K562 (cell line): Measurements from ENCODE around the gene LDLRAD3. TPM values are rescaled to one million over a fixed set of nuclear protein-coding genes. Genes with fewer than 3 reads are reported as not detected.

Experiments
- ATAC-seq: fragments of 200-7000 bp; cut with Tn5 transposase; 3 replicates; pipeline ENCODE4 v1.9.1; 2020; ENCODE audit warnings: moderate library complexity
- BruUV-seq: library from RNA; stranded (reverse); fragments of 400-500 nt; replicated peaks from 2 replicates; lab custom pipeline; 2021; lab: Mats Ljungman, UMichigan
- CTCF ChIA-PET: fragments of 300-600 bp; formaldehyde crosslinking; extraction: SDS; loops from one replicate; lab custom pipeline; 2021; ENCODE audit warnings: low intra/inter-chr PET ratio; lab: Yijun Ruan, JAX
- POLR2A ChIA-PET: fragments of 300-600, 350-650 bp; sonication (Branson Sonifier 250); formaldehyde crosslinking; extraction: SDS; loops from one replicate; lab custom pipeline; 2021; ENCODE audit warnings: antibody characterized with exemption, inconsistent platforms; lab: Yijun Ruan, JAX
- DNase-seq, 4 experiments: peaks; one replicate each; pipeline versions ENCODE4 v3.0.0 to v3.0.0-alpha.2; 2011 to 2018; ENCODE audit warnings: low spot score in 3 of 4, mixed read lengths in 3 of 4; ENCODE audit errors: extremely low read depth in 1 of 4
- FAIRE-seq: peaks from 2 replicates; lab custom pipeline; 2011; peaks lifted over from hg19 to GRCh38; lab: Jason Lieb, UNC
- H2AFZ ChIP-seq: 2 replicates; pipeline ENCODE4 v1.6.0; 2011; ENCODE audit warnings: low read depth, low read length, control low read depth, inconsistent platforms
- H3K27ac ChIP-seq: fragments of 200-600 bp; 3 replicates; pipeline ENCODE4 v1.8.0; 2011; ENCODE audit warnings: low read depth, mild to moderate bottlenecking, control low read depth, inconsistent platforms, low read length, moderate library complexity, mixed read lengths; ENCODE audit errors: extremely low read depth
- H3K27me3 ChIP-seq, 2 experiments: fragments of 300-600 bp in 1 of 2; 2 replicates in 1 of 2; 3 replicates in 1 of 2; pipeline versions ENCODE4 v1.6.0 to v1.8.0; 2011; ENCODE audit warnings: inconsistent platforms in 2 of 2, low read length in 2 of 2, mild to moderate bottlenecking in 1 of 2, mixed read lengths in 1 of 2, moderate library complexity in 1 of 2; ENCODE audit not compliant: control insufficient read depth in 2 of 2, insufficient read depth in 2 of 2
- H3K36me3 ChIP-seq: fragments of 300-600 bp; 3 replicates; pipeline ENCODE4 v1.8.0; 2011; ENCODE audit warnings: mild to moderate bottlenecking, low read length, inconsistent platforms; ENCODE audit not compliant: control insufficient read depth, insufficient read depth
- H3K4me1 ChIP-seq, 2 experiments: fragments of 200-600 bp in 1 of 2; replicated peaks in 1 of 2; 2 replicates in 1 of 2; 3 replicates in 1 of 2; pipeline versions ENCODE4 v1.5.1 to v1.8.0; 2011; ENCODE audit warnings: inconsistent platforms in 2 of 2, low read length in 2 of 2, mild to moderate bottlenecking in 1 of 2, mixed read lengths in 1 of 2, moderate library complexity in 1 of 2; ENCODE audit not compliant: control insufficient read depth in 2 of 2, insufficient read depth in 2 of 2
- H3K4me2 ChIP-seq: 2 replicates; pipeline ENCODE4 v1.6.1; 2011; ENCODE audit warnings: low read length, control low read depth, inconsistent platforms, mixed read lengths; ENCODE audit not compliant: insufficient read depth
- H3K4me3 ChIP-seq: fragments of 200-600 bp; sonication (generic), shearing (Covaris generic); 2 replicates; pipeline ENCODE4 v1.5.1; 2016; ENCODE audit warnings: control low read depth, inconsistent platforms
- H3K79me2 ChIP-seq: fragments of 200-600 bp; 3 replicates; pipeline ENCODE4 v1.8.0; 2011; ENCODE audit warnings: low read length, inconsistent platforms; ENCODE audit not compliant: control insufficient read depth, insufficient read depth
- H3K9ac ChIP-seq, 2 experiments: 2 replicates each; pipeline versions ENCODE4 v1.6.0 to v1.6.1; 2011; ENCODE audit warnings: low read depth in 2 of 2, low read length in 2 of 2, control low read depth in 1 of 2, inconsistent platforms in 1 of 2, mild to moderate bottlenecking in 1 of 2, mixed read lengths in 1 of 2; ENCODE audit not compliant: insufficient read depth in 1 of 2
- H3K9me1 ChIP-seq: one replicate; pipeline ENCODE4 v1.6.0; 2011; ENCODE audit warnings: inconsistent platforms, mild to moderate bottlenecking, low read length, moderate library complexity; ENCODE audit not compliant: control insufficient read depth, insufficient read depth
- H3K9me3 ChIP-seq: replicated peaks from 2 replicates; pipeline ENCODE4 v1.5.1; 2011; ENCODE audit warnings: low read depth, low read length, inconsistent platforms; ENCODE audit not compliant: control insufficient read depth, insufficient read depth
- H4K20me1 ChIP-seq: replicated peaks from 2 replicates; pipeline ENCODE4 v1.6.1; 2011; ENCODE audit warnings: low read length, inconsistent platforms, mixed read lengths; ENCODE audit not compliant: control insufficient read depth, insufficient read depth
- ADNP ChIP-seq: fragments of 200-800 bp; sonication (Bioruptor generic); IDR thresholded peaks from 2 replicates; pipeline ENCODE4 v1.6.1; 2016; ENCODE audit warnings: missing genetic modification characterization, missing compliant biosample characterization
- AFF4 ChIP-seq: sonication (generic); formaldehyde crosslinking; IDR thresholded peaks from 2 replicates; pipeline ENCODE4 v1.8.0; 2023; ENCODE audit warnings: mild to moderate bottlenecking, missing genetic modification reagents
- ELF4 ChIP-seq: fragments of 450-650 bp; formaldehyde crosslinking; IDR thresholded peaks from 2 replicates; pipeline ENCODE4 v1.4.0; 2022; ENCODE audit warnings: missing genetic modification characterization
- HMGXB4 ChIP-seq: sonication (generic); formaldehyde crosslinking; IDR thresholded peaks from 2 replicates; pipeline ENCODE4 v1.8.1; 2023; ENCODE audit warnings: mild to moderate bottlenecking, missing genetic modification reagents
- KDM4B ChIP-seq, 2 experiments: fragments of 450-650 bp in 1 of 2; sonication (generic) in 1 of 2; IDR thresholded peaks; 2 replicates each; pipeline ENCODE4 v1.6.1; 2016 to 2017; ENCODE audit warnings: borderline replicate concordance in 2 of 2, antibody characterized with exemption in 1 of 2, low read depth in 1 of 2, mild to moderate bottlenecking in 1 of 2
- KLF10 ChIP-seq: fragments of 250-450 bp; sonication (Bioruptor Pico); IDR thresholded peaks from 2 replicates; pipeline ENCODE4 v1.6.1; 2021; ENCODE audit warnings: matching md5 sums
- MCM7 ChIP-seq, 2 experiments: fragments of 450-650 bp; IDR thresholded peaks; 2 replicates each; pipeline ENCODE4 v1.6.1; 2016 to 2018
- NEUROD1 ChIP-seq: fragments of 150-350 bp; IDR thresholded peaks from 2 replicates; pipeline ENCODE4 v1.6.1; 2014; ENCODE audit warnings: borderline replicate concordance, low read length, low read depth; ENCODE audit not compliant: partially characterized antibody
- PHF8 ChIP-seq: fragments of 200-600 bp; sonication (generic); IDR thresholded peaks from 2 replicates; pipeline ENCODE4 v1.6.1; 2012; ENCODE audit warnings: mixed run types, mild to moderate bottlenecking, inconsistent platforms, low read length, moderate library complexity, borderline replicate concordance
- SLC30A9 ChIP-seq: fragments of 250-450 bp; sonication (Bioruptor Pico); IDR thresholded peaks from 2 replicates; pipeline ENCODE4 v1.8.0; 2022; ENCODE audit warnings: mild to moderate bottlenecking, moderate library complexity
- WGBS: fragments of 100-300 bp; shearing (Covaris generic); methylation state at CpG from one replicate; pipeline ENCODE4 v1.1.6; 2016; ENCODE audit warnings: low coverage, mixed read lengths; ENCODE audit not compliant: insufficient coverage; ENCODE audit errors: missing lambda C conversion rate; 5-methylcytosine and 5-hydroxymethylcytosine counted together
- in situ Hi-C: fragments of 300-500 bp; cut with MboI; formaldehyde crosslinking; loops from 4 replicates; pipeline ENCODE4 v1.15.0; 2018; ENCODE audit warnings: inconsistent platforms, mixed read lengths
- intact Hi-C: fragments of 100-400 bp; cut with micrococcal nuclease; formaldehyde crosslinking; loops from 2 replicates; pipeline ENCODE4 v1.14.2; 2022
- polyA plus RNA-seq, 8 experiments: library from polyadenylated mRNA; depleted of rRNA in 4 of 8; stranded (reverse) in 5 of 8; unstranded in 3 of 8; fragments of >200 nt; fragmentation: Nextera tagmentation in 2 of 8; fragmentation: Illumina TruSeq in 1 of 8; extraction: Ambion mirVana in 2 of 8; extraction: Trizol in 1 of 8; gene quantifications; 2 replicates each; pipeline versions ENCODE4 v1.2.1 to v1.2.3, GENCODE V29; 2011 to 2014; ENCODE audit warnings: inconsistent platforms in 1 of 8, missing spikeins in 1 of 8
- total RNA-seq, 7 experiments: library from RNA; depleted of rRNA in 6 of 7; stranded (reverse); fragments of >200 nt in 6 of 7; fragmentation: Illumina TruSeq in 2 of 7; extraction: Trizol in 2 of 7; gene quantifications; 2 replicates each; pipeline versions ENCODE4 v1.2.1 to v1.2.3, GENCODE V29; 2011 to 2021; ENCODE audit warnings: low replicate concordance in 1 of 7

Gene LDLRAD3
- total and polyA plus RNA-seq, 9 of the 15 experiments (the other 6 are each of a cell fraction or from before 2014, with no cell fraction given): 0.73 to 7.2 (median 3.5) TPM

- TF ChIP-seq AFF4: peak; percentile 61
- TF ChIP-seq, all 486 proteins: peak for 29
Observed at GRCh38 chr11:36105743-36106581, 162.1 kb downstream of the LDLRAD3 start (continued).

GRCh38 chr11:36107547-36107946 is 163.7 kb downstream of the LDLRAD3 start:
- intact Hi-C loops (no loop called here), in situ Hi-C loops (no loop called here)
- 0 out of 3 replicates have a peak, but pooled peaks cover 6% of the 10 kb centered on the region for H3K36me3 ChIP-seq
- H3K27me3 ChIP-seq: no peaks in the 10 kb centered on the region
- H3K9me1 ChIP-seq: no peaks in the 10 kb centered on the region
- H3K4me3 ChIP-seq: no peak overlapping the region
- TF ChIP-seq SLC30A9 (no peak), ADNP (no peak), ELF4 (CRISPR knock-in tag) (no peak), MCM7 (IDR thresholded peaks at IDR 0.05) (no peak), KDM4B (IDR thresholded peaks at IDR 0.05; ENCODE audit: borderline replicate concordance in 2 of 2, low read depth in 1 of 2) (no peak), HMGXB4 (CRISPR knock-in tag) (no peak), NEUROD1 (no peak), KLF10 (CRISPR knock-in tag) (no peak), PHF8 (no peak)
- BruUV-seq: no TSS peak
- DNase-seq: no peak
- H4K20me1 ChIP-seq: no peaks in the 10 kb centered on the region
- peaks cover 22% of the 10 kb centered on the region for H3K79me2 ChIP-seq
- H3K27ac ChIP-seq: no peak overlapping the region
- H3K4me2 ChIP-seq: no peak overlapping the region
- ChIA-PET POLR2A (interaction anchor here (1.5 to 1.9 kb wide), 2 partner anchors 10 to 12 kb away, joined by 3 to 8 read pairs; no protein-coding TSS in a partner anchor), CTCF (no interaction called here)
- peaks cover 38 to 63% of the 10 kb centered on the region in 2 experiments for H3K4me1 ChIP-seq
- H3K9me3 ChIP-seq: peaks cover 3% of the 10 kb centered on the region; the same call in 1 of the 2 replicates
- FAIRE-seq: no peak
- no peak overlapping the region for H3K9ac ChIP-seq
- WGBS: 90% methylated on average over 5 of the region's 5 CpGs
- H2AFZ ChIP-seq: no peak overlapping the region
- no peak for ATAC-seq
